HG03066 (cell line): ENCODE data around the gene PLCL1.
"Not testable (repeated sequence)": the region's sequence is repeated elsewhere in the genome, so short reads cannot be mapped to it uniquely, and the experiment has no call there.

ENCODE experiments used
- ATAC-seq: cut with Tn5 transposase; IDR thresholded peaks from one replicate; pipeline ENCODE4 v1.9.1; 2021; ENCODE audit warnings: low read depth; ENCODE audit not compliant: unreplicated experiment

PLCL1 gene

DNA sequence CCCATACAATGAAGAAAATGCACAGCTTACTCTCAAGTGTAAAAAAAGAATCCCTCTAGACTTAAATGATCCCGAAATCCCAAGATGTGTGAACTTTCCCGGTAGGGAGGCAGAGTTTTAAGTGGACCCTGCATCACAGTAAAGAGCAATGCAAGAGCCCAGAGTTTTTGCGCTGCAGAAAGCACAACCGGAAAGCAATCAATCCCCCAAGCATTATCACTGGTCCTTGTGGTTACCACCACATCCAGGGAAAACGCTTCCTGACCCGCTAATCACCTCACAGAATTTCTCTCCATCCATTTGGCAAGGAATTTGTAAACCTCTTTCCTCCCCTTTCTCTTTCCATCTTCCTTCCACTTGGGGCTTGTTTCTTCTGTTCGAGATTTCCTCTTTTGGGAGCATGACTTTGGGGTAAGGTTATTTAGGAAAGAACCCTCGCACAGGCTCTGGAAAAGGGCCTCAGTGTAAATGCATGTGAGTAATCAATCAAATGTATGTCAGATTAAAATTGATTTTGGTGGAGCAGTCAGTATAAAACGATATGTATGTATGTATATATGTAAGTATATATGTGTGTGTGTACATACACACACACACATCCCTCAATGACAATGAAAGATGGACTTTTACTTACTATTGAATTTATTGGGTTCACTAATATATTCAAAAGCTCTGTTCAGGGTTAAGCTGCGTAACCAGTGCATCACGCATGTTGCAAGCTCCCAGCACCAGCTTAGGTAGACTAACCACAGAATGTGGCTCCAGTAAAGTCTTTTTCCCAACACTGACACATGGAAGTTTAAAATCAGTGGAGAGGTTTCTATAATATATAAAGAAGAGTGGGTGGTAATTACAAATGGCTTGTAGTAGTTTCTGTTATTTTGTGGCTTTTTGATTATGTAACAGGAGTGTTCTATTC lies 1.6 kb downstream of the PLCL1 start:
- no peak for ATAC-seq

GRCh38 chr2:197809064-197809463 lies 4.7 kb downstream of the PLCL1 start:
- no peak for ATAC-seq

- no peak for ATAC-seq
Observed at GRCh38 chr2:197810016-197810415, 5.6 kb downstream of the PLCL1 start.

DNA sequence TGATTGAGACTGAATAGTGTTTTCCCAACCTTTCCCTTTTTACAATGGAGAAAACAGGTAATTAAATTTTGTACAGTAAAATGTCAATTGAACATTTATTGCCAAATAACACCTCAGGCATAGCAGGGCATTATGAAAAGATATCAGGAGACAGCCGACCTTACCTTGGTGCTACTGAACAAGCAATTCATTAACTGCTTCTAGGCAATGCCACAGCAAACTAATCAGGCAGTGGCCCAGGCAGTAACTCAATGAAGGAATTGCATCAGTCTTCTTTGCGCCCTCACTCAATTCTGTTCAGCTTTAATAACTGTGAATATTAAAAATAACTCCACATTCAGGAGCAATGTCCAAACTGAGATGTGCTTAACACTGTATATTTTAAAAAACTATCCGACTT lies 6.1 kb downstream of the PLCL1 start:
- ATAC-seq, result no peak

GRCh38 chr2:197813093-197813787 lies 8.8 kb downstream of the PLCL1 start:
- ATAC-seq, result no peak

DNA sequence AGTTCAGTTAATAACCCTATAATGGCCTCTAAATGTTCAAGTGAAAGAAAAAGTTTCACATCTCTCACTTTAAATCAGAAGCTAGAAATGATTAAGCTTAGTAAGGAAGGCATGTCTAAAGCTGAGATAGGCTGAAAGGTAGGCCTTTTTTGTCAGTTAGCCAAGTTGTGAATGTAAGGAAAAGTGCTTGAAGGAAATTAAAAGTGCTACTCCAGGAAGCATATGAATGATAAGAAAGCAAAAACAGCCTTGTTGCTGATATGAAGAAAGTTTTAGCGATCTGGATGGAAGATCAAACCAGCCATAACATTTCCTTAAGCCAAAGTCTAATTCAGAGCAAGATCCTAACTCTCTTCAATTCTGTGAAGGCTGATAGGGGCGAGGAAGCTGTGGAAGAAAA lies 10.1 kb downstream of the PLCL1 start:
- no peak for ATAC-seq

DNA sequence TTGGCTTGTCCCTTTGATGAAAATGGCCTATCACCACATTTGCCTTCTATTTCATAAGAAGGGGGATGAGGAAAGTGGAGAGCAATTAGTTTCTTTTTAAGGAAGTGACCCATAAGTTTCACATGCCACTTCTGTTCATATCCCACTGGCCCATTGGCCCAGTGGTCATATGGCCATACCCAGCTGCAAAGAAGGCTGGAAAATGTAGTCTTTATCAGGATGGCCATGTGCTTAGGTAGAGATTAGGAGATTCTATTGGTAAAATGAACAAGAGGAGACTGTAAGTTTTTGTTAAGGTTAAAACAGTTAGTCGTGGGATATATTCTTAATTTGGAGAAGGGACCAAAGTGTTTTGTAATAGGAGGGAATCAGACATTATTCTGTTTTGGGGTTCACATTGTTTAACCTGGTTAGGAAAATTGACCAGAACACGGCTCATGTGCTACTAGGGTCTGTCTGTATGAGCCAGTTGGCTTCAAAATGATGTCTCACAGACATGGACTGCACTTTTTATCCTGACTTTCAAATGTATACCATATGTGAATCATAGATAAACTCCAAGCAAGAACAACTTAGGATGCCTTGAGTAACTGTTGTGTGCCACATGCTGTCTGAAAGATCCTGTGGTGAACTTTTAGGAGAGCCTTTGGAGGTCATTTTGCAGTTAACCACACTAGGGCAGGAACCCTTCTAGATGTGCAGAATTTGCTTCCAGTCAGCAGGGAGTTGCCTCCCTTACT lies 17.3 kb downstream of the PLCL1 start:
- no peak for ATAC-seq

- no peak for ATAC-seq
Observed at GRCh38 chr2:197822333-197822732, 17.9 kb downstream of the PLCL1 start.

GRCh38 chr2:197827618-197828017 lies 23.2 kb downstream of the PLCL1 start:
- ATAC-seq, result no peak

DNA sequence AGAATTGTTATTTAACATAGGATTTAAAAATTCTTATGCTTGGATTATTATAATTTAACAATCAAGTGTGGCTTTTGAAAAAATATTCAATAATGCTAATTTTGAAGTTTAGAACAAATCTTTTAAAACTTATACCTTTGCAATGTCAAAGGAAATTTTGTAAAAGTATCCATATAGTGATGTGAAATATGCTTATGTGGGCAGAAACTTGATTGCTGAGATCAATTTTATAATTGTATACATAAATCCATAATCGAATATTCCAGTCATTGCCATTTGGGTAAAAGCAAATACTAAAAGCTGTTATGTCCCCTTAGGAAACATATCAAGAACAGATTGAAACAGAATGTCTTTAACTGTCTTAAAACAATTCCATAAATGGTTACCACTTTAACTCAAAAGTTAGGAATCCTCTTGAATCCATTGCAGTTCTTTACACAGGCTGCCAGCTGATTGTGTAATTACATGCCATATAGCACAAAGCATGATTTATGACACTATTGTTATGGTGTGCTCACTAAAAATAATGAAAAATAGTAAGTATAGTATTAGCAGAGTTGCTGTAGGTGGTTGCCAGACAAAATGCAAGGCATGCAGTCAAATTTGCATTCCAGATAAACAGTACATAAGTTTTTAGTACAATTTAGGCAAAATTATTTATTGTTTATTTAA lies 24.2 kb downstream of the PLCL1 start:
- ATAC-seq, result no peak

- ATAC-seq, result not testable (repeated sequence)
Observed at GRCh38 chr2:197834771-197835170, 30.4 kb downstream of the PLCL1 start.

DNA sequence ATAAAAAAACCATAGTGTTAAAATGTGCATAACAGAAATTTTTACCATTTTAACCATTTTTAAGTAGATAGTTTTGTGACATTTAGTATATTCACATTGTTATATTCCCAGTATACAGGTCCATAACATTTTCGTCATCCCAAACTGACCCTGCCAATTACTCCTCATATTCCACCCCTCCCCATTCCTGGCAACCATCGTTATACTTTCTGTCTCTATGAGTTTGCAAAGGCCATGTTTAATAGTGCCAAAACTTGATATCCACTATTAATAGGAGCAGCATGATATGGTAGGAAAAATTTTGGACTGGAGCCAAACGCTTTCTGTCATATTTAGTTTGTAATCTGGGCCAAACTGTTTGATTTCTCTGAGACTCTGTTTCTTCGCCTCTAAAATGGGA lies 30.9 kb downstream of the PLCL1 start:
- ATAC-seq, result no peak

GRCh38 chr2:197838036-197838435 lies 33.6 kb downstream of the PLCL1 start:
- peak; percentile 98 for ATAC-seq

- ATAC-seq, result no peak
Observed at GRCh38 chr2:197838579-197838978, 34.2 kb downstream of the PLCL1 start.

DNA sequence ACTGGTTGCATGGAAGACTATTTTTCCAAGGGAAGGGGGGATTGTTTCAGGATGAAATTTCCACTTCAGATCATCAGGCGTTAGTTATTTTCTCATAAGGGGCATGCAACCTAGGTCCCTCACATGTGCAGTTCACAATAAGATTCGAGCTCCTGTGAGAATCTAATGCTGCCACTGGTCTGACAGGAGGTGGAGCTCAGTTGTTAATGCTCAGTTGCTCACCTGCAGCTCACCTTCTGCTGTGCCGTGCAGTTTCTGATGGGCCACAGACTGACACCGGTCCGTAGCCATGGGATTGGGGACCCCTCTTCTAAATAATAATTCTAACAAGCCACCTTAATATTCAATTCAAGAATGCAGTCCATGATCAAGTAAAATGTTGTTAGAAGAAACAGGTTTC lies 34.9 kb downstream of the PLCL1 start:
- no peak for ATAC-seq

DNA sequence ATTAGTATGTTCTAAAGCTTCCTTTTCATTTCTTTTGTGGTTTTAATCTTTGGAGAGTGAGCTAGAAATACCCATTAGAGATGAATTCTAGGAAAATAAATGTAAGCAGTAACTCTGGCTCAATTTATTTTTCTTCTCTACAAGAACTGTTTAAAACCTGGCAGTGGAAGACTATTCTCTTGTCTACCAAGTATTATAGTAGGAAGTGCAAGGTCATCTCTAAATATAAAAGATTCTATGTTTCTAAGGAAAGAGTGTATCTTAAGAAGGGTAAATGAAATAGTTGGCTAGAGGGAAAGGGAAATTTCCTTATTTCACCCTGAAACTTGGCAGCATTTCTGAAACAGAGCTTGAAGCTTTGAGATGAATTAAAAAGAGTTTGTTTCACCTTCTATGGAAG lies 35.5 kb downstream of the PLCL1 start:
- no peak for ATAC-seq

DNA sequence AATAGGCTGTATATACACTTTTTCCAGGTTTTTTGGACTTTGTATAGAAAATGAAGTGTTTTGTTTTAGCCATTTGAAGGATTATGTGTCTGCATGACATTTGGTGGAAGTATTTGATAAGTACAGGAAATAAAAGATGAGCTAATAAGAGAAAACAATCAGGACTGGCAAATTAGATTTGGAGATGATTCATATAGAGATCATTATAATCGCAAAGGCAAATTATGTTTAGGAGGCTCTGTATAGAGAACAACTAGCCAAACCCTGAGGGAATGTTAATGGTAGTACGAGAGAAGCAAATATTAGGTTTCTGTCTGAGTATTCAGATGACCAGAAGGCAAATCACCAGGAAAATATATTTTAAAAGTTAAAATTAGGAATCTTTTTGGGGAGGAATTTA lies 41.7 kb downstream of the PLCL1 start:
- ATAC-seq, result no peak

GRCh38 chr2:197846777-197847176 lies 42.4 kb downstream of the PLCL1 start:
- no peak for ATAC-seq

DNA sequence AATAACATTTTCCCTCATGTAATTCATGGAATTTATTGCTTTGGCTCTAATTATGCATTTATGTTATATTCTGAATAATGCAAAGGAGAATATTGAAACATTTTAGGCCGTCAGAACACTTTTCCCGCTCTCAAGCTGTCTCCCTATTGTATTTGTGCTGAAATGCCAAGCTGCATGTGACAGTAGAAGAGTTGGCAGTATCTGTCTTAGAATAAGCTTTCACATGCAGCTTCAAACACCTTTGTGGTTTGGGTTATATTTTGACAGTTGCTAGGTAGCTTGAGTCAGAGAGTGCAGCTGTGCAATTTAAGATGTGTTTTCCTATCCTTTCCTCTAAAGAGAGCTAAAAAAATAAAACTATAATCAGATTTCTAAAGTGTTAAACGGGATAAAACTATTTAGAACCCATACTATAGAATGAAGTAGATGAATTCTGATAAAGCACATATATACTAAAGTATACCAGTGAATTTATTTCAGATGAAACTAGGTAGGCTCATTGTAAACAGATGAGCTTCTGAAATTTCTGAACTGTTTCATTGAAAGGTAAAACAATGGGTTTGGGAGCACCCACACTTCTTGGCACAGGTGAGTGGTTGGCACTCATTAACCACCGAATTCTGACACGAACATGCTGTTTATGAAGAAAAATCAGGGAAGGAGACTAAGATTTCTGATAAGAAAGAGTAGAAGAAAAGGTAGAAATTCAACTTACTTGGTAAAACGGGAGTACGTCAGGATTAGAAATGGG lies 43.4 kb downstream of the PLCL1 start:
- no peak for ATAC-seq

DNA sequence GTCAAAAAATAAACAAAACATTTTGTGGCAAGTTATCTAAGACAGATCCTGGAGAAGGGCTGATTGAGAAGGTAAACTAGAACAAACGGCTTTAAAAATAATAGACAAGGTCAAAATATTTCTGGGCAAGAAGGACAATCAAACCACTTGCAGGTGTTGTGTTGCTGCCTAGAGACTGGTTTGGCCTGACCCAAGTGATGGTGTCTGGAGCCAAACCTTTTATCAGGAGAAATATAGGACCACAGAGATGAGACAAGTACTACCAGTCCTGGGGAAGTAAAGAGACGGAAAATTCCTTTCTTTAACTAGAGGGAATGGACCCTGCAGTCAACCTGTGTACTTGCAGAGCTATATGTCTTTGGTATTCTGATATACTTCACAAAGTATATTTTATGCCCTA lies 44.2 kb downstream of the PLCL1 start:
- ATAC-seq, result no peak
